A549 (cell line): ENCODE measurements around the gene SLC25A26. TPM values are rescaled to one million over a fixed set of nuclear protein-coding genes. Genes with fewer than 3 reads are reported as not detected.

Experiments
- ATAC-seq, 2 experiments: fragments of 200-7000 bp in 1 of 2; fragments of >200 bp in 1 of 2; cut with Nextera tagmentation in 1 of 2; cut with Tn5 transposase in 1 of 2; 3 replicates each; pipeline versions ENCODE4 v1.8.0 to v1.9.1; 2018 to 2020; ENCODE audit warnings: mild to moderate bottlenecking in 1 of 2, moderate library complexity in 1 of 2
- CTCF ChIA-PET: fragments of 300-600 bp; sonication (Branson Sonifier 250); formaldehyde crosslinking; extraction: SDS; loops from one replicate; lab custom pipeline; 2021; ENCODE audit warnings: antibody characterized with exemption, inconsistent platforms; lab: Yijun Ruan, JAX
- POLR2A ChIA-PET: fragments of 350-600 bp; formaldehyde crosslinking; extraction: SDS; loops from one replicate; lab custom pipeline; 2021; ENCODE audit warnings: antibody characterized with exemption, inconsistent platforms; lab: Yijun Ruan, JAX
- DNase-seq, 2 experiments: peaks; one replicate each; pipeline versions ENCODE4 v3.0.0 to v3.0.0-alpha.2; 2011 to 2016; ENCODE audit warnings: low read depth in 1 of 2, low spot score in 1 of 2
- FAIRE-seq: peaks from 2 replicates; lab custom pipeline; 2011; peaks lifted over from hg19 to GRCh38; lab: Jason Lieb, UNC
- H3K27ac ChIP-seq, 2 experiments: fragments of >200 bp; sonication (Bioruptor Twin); formaldehyde crosslinking; 3 replicates each; pipeline ENCODE4 v1.5.1; 2016 to 2017
- H3K4me1 ChIP-seq: fragments of >200 bp; sonication (Bioruptor Twin); formaldehyde crosslinking; 3 replicates; pipeline ENCODE4 v1.6.1; 2016
- H3K4me2 ChIP-seq: fragments of >200 bp; sonication (Bioruptor Twin); formaldehyde crosslinking; 3 replicates; pipeline ENCODE4 v1.6.1; 2016
- H3K4me3 ChIP-seq: fragments of >200 bp; sonication (Bioruptor Twin); formaldehyde crosslinking; 3 replicates; pipeline ENCODE4 v1.5.1; 2016
- H3K9me3 ChIP-seq: fragments of >200 bp; sonication (Bioruptor Twin); formaldehyde crosslinking; 3 replicates; pipeline ENCODE4 v1.6.1; 2016
- CEBPB ChIP-seq, 2 experiments: fragments of >200 bp in 1 of 2; sonication (Bioruptor Twin) in 1 of 2; formaldehyde crosslinking in 1 of 2; IDR thresholded peaks; 2 replicates each; pipeline ENCODE4 v1.6.1; 2012 to 2016
- CHD4 ChIP-seq: fragments of 200-600 bp; sonication (generic); IDR thresholded peaks from 2 replicates; pipeline ENCODE4 v1.6.1; 2016; ENCODE audit warnings: antibody characterized with exemption, mild to moderate bottlenecking, borderline replicate concordance
- E2F6 ChIP-seq: IDR thresholded peaks from 2 replicates; pipeline ENCODE4 v1.6.1; 2012; ENCODE audit warnings: low read depth, borderline replicate concordance
- EHF ChIP-seq: fragments of 250-450 bp; sonication (Bioruptor Pico); IDR thresholded peaks from 2 replicates; pipeline ENCODE4 v1.5.0; 2020; ENCODE audit warnings: mild to moderate bottlenecking
- ELK1 ChIP-seq: fragments of 150-350 bp; IDR thresholded peaks from 2 replicates; pipeline ENCODE4 v1.6.1; 2014; ENCODE audit warnings: low read depth, mild to moderate bottlenecking, low read length
- EP300 ChIP-seq, 2 experiments: fragments of >200 bp; sonication (Bioruptor Twin); formaldehyde crosslinking; IDR thresholded peaks; 2 replicates in 1 of 2; 3 replicates in 1 of 2; pipeline ENCODE4 v1.6.1; 2016 to 2017
- FOSB ChIP-seq: fragments of 250-450 bp; sonication (Bioruptor Pico); IDR thresholded peaks from 2 replicates; pipeline ENCODE4 v1.5.0; 2020; ENCODE audit warnings: mild to moderate bottlenecking, moderate library complexity
- FOSL2 ChIP-seq, 2 experiments: fragments of 450-650 bp in 1 of 2; fragments of >200 bp in 1 of 2; sonication (Bioruptor Twin) in 1 of 2; formaldehyde crosslinking; IDR thresholded peaks; 2 replicates each; pipeline versions ENCODE4 v1.5.0 to v1.6.1; 2016 to 2020; ENCODE audit warnings: mild to moderate bottlenecking in 1 of 2, moderate library complexity in 1 of 2
- FOXS1 ChIP-seq: fragments of 250-450 bp; sonication (Bioruptor Pico); IDR thresholded peaks from 2 replicates; pipeline ENCODE4 v1.5.0; 2020; ENCODE audit warnings: mild to moderate bottlenecking, moderate library complexity
- GATA3 ChIP-seq: IDR thresholded peaks from 2 replicates; pipeline ENCODE4 v1.6.1; 2012; ENCODE audit warnings: borderline replicate concordance
- HDAC2 ChIP-seq: fragments of 200-600 bp; sonication (generic); IDR thresholded peaks from 2 replicates; pipeline ENCODE4 v1.6.1; 2016
- HEYL ChIP-seq: fragments of 250-450 bp; sonication (Bioruptor Pico); IDR thresholded peaks from 2 replicates; pipeline ENCODE4 v1.8.0; 2021; ENCODE audit warnings: mild to moderate bottlenecking, moderate library complexity
- HOXA7 ChIP-seq: fragments of 250-450 bp; sonication (Bioruptor Pico); IDR thresholded peaks from 2 replicates; pipeline ENCODE4 v1.5.0; 2020; ENCODE audit warnings: mild to moderate bottlenecking, moderate library complexity
- HOXB5 ChIP-seq: fragments of 250-450 bp; sonication (Bioruptor Pico); IDR thresholded peaks from 2 replicates; pipeline ENCODE4 v1.5.0; 2020; ENCODE audit warnings: mild to moderate bottlenecking, moderate library complexity
- JUNB ChIP-seq: fragments of >200 bp; sonication (Bioruptor Twin); formaldehyde crosslinking; IDR thresholded peaks from 2 replicates; pipeline ENCODE4 v1.6.1; 2016
- MAFK ChIP-seq: fragments of 450-650 bp; IDR thresholded peaks from 2 replicates; pipeline ENCODE4 v1.6.1; 2014; ENCODE audit not compliant: partially characterized antibody
- MAX ChIP-seq: IDR thresholded peaks from 2 replicates; pipeline ENCODE4 v1.6.1; 2012
- MYC ChIP-seq: IDR thresholded peaks from 2 replicates; pipeline ENCODE4 v1.6.1; 2012; ENCODE audit warnings: mild to moderate bottlenecking, inconsistent platforms, low read length, improper control_type of control experiment, borderline replicate concordance
- PHF8 ChIP-seq: fragments of 200-600 bp; sonication (generic); IDR thresholded peaks from 2 replicates; pipeline ENCODE4 v1.6.1; 2016; ENCODE audit warnings: low read depth, mild to moderate bottlenecking, antibody characterized with exemption, moderate library complexity, borderline replicate concordance
- POLR2A ChIP-seq: IDR thresholded peaks from 2 replicates; pipeline ENCODE4 v1.6.1; 2012; ENCODE audit warnings: mild to moderate bottlenecking, low read length
- POLR2AphosphoS2 ChIP-seq: conservative IDR thresholded peaks from 2 replicates; pipeline ENCODE4 v1.6.1; 2012; ENCODE audit warnings: low read length, improper control_type of control experiment, inconsistent platforms
- RAD21 ChIP-seq, 2 experiments: fragments of >200 bp in 1 of 2; sonication (Bioruptor Twin) in 1 of 2; formaldehyde crosslinking in 1 of 2; IDR thresholded peaks in 1 of 2; conservative IDR thresholded peaks in 1 of 2; 2 replicates in 1 of 2; 3 replicates in 1 of 2; pipeline ENCODE4 v1.6.1; 2012 to 2018; ENCODE audit warnings: inconsistent platforms in 1 of 2
- RARB ChIP-seq: fragments of 250-450 bp; sonication (Bioruptor Pico); IDR thresholded peaks from 2 replicates; pipeline ENCODE4 v1.8.0; 2021; ENCODE audit warnings: mild to moderate bottlenecking, moderate library complexity
- RCOR1 ChIP-seq: fragments of 150-350 bp; IDR thresholded peaks from 2 replicates; pipeline ENCODE4 v1.6.1; 2014; ENCODE audit warnings: antibody characterized with exemption, low read length, low read depth
- TFCP2L1 ChIP-seq: fragments of 250-450 bp; sonication (Bioruptor Pico); IDR thresholded peaks from 2 replicates; pipeline ENCODE4 v1.5.0; 2021; ENCODE audit warnings: mild to moderate bottlenecking
- TP53 ChIP-seq: fragments of 250-450 bp; sonication (Bioruptor Pico); IDR thresholded peaks from 2 replicates; pipeline ENCODE4 v1.5.0; 2021; ENCODE audit warnings: mild to moderate bottlenecking, moderate library complexity
- WGBS: methylation state at CpG from one replicate; pipeline ENCODE4 v1.1.6; 2017; ENCODE audit errors: missing lambda C conversion rate; 5-methylcytosine and 5-hydroxymethylcytosine counted together
- polyA plus RNA-seq, 4 experiments: library from polyadenylated mRNA; depleted of rRNA in 3 of 4; stranded (reverse); fragments of >200 nt; fragmentation: RNase III in 1 of 4; extraction: RNeasy Plus Mini Kit Qiagen cat#74134 plus additional on column Dnase treatment in 1 of 4; gene quantifications; 2 replicates in 3 of 4; 3 replicates in 1 of 4; pipeline ENCODE4 v1.2.3, GENCODE V29; 2011 to 2017

SLC25A26 gene
- polyA plus RNA-seq, 2 of the 4 experiments (the other 2 are of a cell fraction) = 13.0 to 30.5 TPM

GRCh38 chr3:66362541-66362941 is 141.7 kb downstream of the SLC25A26 start:
- 91% methylated on average over 3 of the region's 3 CpGs for WGBS
- no peak for ATAC-seq
- H3K4me2 ChIP-seq = no peak overlapping the region
- DNase-seq = no peak
- TF ChIP-seq HDAC2 (no peak), CHD4 (no peak), RAD21 (conservative IDR thresholded peaks at IDR 0.05 in 1 of 2, IDR thresholded peaks at IDR 0.05 in 1 of 2) (no peak), E2F6 (no peak), FOXS1 (no peak), HOXA7 (no peak), POLR2A (no peak), POLR2AphosphoS2 (no peak), RARB (CRISPR knock-in tag) (no peak), RCOR1 (no peak), TP53 (no peak), MYC (no peak)
- ChIA-PET CTCF (interaction anchor here (0.7 kb wide), 1 partner anchor 23 kb away, joined by 3 read pairs; no protein-coding TSS in a partner anchor), POLR2A (no interaction called here)
- no peaks in the 10 kb centered on the region for H3K9me3 ChIP-seq
- no peak overlapping the region for H3K27ac ChIP-seq
- no peaks in the 10 kb centered on the region for H3K4me1 ChIP-seq
- FAIRE-seq = no peak
- no peak overlapping the region for H3K4me3 ChIP-seq

- Histone ChIP-seq H3K4me2 (no peak overlapping the region), H3K4me3 (no peak overlapping the region), H3K27ac (no peak overlapping the region), H3K4me1 (no peaks in the 10 kb centered on the region), H3K9me3 (no peaks in the 10 kb centered on the region)
- no peak for TF ChIP-seq TP53
- TF ChIP-seq GATA3 = no peak
- no peak for TF ChIP-seq CHD4
- TF ChIP-seq FOSL2 (IDR thresholded peaks at IDR 0.05) = no peak
- no peak for TF ChIP-seq FOSL2 (CRISPR knock-in tag; IDR thresholded peaks at IDR 0.05)
- TF ChIP-seq MAX = no peak
- TF ChIP-seq TFCP2L1 = no peak
- TF ChIP-seq HOXA7 = no peak
- no peak for TF ChIP-seq FOSB
- TF ChIP-seq CEBPB (IDR thresholded peaks at IDR 0.05) = no peak
- TF ChIP-seq JUNB = no peak
- TF ChIP-seq PHF8 = no peak
- TF ChIP-seq FOXS1 = no peak
- ATAC-seq = no peak
- CTCF ChIA-PET = interaction anchor here (0.7 to 1.3 kb wide), 2 partner anchors 23 to 45 kb away, joined by 3 to 5 read pairs; no protein-coding TSS in a partner anchor
- no peak for DNase-seq
- POLR2A ChIA-PET = no interaction called here
- FAIRE-seq = no peak
- 90% methylated on average over 6 of the region's 6 CpGs for WGBS
These were observed 142.3 kb downstream of the SLC25A26 start for GRCh38 chr3:66363148-66363547.

- DNase-seq = no peak
- H3K4me3 ChIP-seq = no peak overlapping the region
- H3K4me1 ChIP-seq = no peaks in the 10 kb centered on the region
- 86% methylated on average over 5 of the region's 5 CpGs for WGBS
- POLR2A ChIA-PET = no interaction called here
- CTCF ChIA-PET = no interaction called here
- no peak for FAIRE-seq
- no peak for TF ChIP-seq FOSL2 (IDR thresholded peaks at IDR 0.05)
- no peak for TF ChIP-seq FOSL2 (CRISPR knock-in tag; IDR thresholded peaks at IDR 0.05)
- no peak for TF ChIP-seq E2F6
- no peak for TF ChIP-seq CHD4
- TF ChIP-seq HEYL (CRISPR knock-in tag) = no peak
- TF ChIP-seq MAFK = no peak
- TF ChIP-seq ELK1 = no peak
- TF ChIP-seq RCOR1 = no peak
- no peak for TF ChIP-seq EHF (CRISPR knock-in tag)
- TF ChIP-seq HOXB5 (CRISPR knock-in tag) = no peak
- TF ChIP-seq FOXS1 = no peak
- no peak for TF ChIP-seq TFCP2L1
- TF ChIP-seq EP300 (IDR thresholded peaks at IDR 0.05) = no peak
- TF ChIP-seq MYC = no peak
- no peak overlapping the region for H3K4me2 ChIP-seq
- ATAC-seq = no peak
- H3K9me3 ChIP-seq = no peaks in the 10 kb centered on the region
- H3K27ac ChIP-seq = no peak overlapping the region
These were observed 144.3 kb downstream of the SLC25A26 start for GRCh38 chr3:66365080-66365479.
